RWPE2 (cell line): ENCODE measurements around the gene TTN.

Experiments
- ATAC-seq: fragments of 200-7000 bp; cut with Tn5 transposase; 3 replicates; pipeline ENCODE4 v1.9.1; 2021; ENCODE audit warnings: low read depth
- DNase-seq: peaks from one replicate; pipeline ENCODE4 v3.0.0-alpha.2; 2020; ENCODE audit warnings: low spot score
- H3K27ac ChIP-seq: fragments of 450-650 bp; 2 replicates; pipeline ENCODE4 v1.5.1; 2017; ENCODE audit warnings: mild to moderate bottlenecking; ENCODE audit not compliant: poor library complexity, severe bottlenecking
- H3K27me3 ChIP-seq: fragments of 250-450 bp; sonication (Bioruptor Pico); 2 replicates; pipeline ENCODE4 v1.5.1; 2021; ENCODE audit warnings: mild to moderate bottlenecking, moderate library complexity; ENCODE audit not compliant: insufficient read depth, poor library complexity, severe bottlenecking
- H3K36me3 ChIP-seq: fragments of 250-450 bp; sonication (Bioruptor Pico); 2 replicates; pipeline ENCODE4 v1.5.1; 2020; ENCODE audit warnings: low read depth, mild to moderate bottlenecking, moderate library complexity
- H3K4me1 ChIP-seq: fragments of 250-450 bp; sonication (Bioruptor Pico); 2 replicates; pipeline ENCODE4 v1.5.1; 2021; ENCODE audit warnings: mild to moderate bottlenecking, moderate library complexity; ENCODE audit not compliant: insufficient read depth, poor library complexity, severe bottlenecking
- H3K4me3 ChIP-seq: fragments of 250-450 bp; sonication (Bioruptor Pico); 2 replicates; pipeline ENCODE4 v1.5.1; 2021; ENCODE audit warnings: mild to moderate bottlenecking, moderate library complexity; ENCODE audit not compliant: severe bottlenecking
- H3K9me3 ChIP-seq: fragments of 250-450 bp; sonication (Bioruptor Pico); 2 replicates; pipeline ENCODE4 v1.5.1; 2021; ENCODE audit warnings: mild to moderate bottlenecking, moderate library complexity; ENCODE audit not compliant: severe bottlenecking
- CTCF ChIP-seq: fragments of 450-650 bp; IDR thresholded peaks from one replicate; pipeline ENCODE4 v1.5.1; 2017; ENCODE audit warnings: mild to moderate bottlenecking, moderate library complexity; ENCODE audit not compliant: poor library complexity, severe bottlenecking

Gene TTN

GRCh38 chr2:178542161-178542560 lies 265.1 kb downstream of the TTN start:
- no peak for TF ChIP-seq CTCF
- Histone ChIP-seq H3K27me3 (no peaks in the 10 kb centered on the region), H3K27ac (no peak overlapping the region), H3K9me3 (no peaks in the 10 kb centered on the region), H3K4me3 (no peak overlapping the region), H3K4me1 (no peaks in the 10 kb centered on the region), H3K36me3 (peaks cover 43% of the 10 kb centered on the region; the same call in 1 of the 2 replicates)
- ATAC-seq (no peak), DNase-seq (no peak)

- no peak overlapping the region for H3K27ac ChIP-seq
- TF ChIP-seq CTCF = no peak
- DNase-seq (no peak), ATAC-seq (no peak)
- H3K9me3 ChIP-seq = no peaks in the 10 kb centered on the region
- no peaks in the 10 kb centered on the region for H3K27me3 ChIP-seq
- no peaks in the 10 kb centered on the region for H3K4me1 ChIP-seq
- no peak overlapping the region for H3K4me3 ChIP-seq
- peaks cover 52% of the 10 kb centered on the region for H3K36me3 ChIP-seq
Measured at GRCh38 chr2:178536037-178536436, 271.2 kb downstream of the TTN start.

- DNase-seq (no peak), ATAC-seq (no peak)
- no peak overlapping the region for H3K4me3 ChIP-seq
- H3K27ac ChIP-seq = no peak overlapping the region
- no peaks in the 10 kb centered on the region for H3K27me3 ChIP-seq
- TF ChIP-seq CTCF = no peak
- H3K9me3 ChIP-seq = no peaks in the 10 kb centered on the region
- H3K36me3 ChIP-seq = peaks cover 21% of the 10 kb centered on the region
- no peaks in the 10 kb centered on the region for H3K4me1 ChIP-seq
Measured at GRCh38 chr2:178531168-178531567, 276.1 kb downstream of the TTN start.

GRCh38 chr2:178530625-178531142 lies 276.5 kb downstream of the TTN start:
- Histone ChIP-seq H3K4me1 (no peaks in the 10 kb centered on the region), H3K27me3 (no peaks in the 10 kb centered on the region), H3K9me3 (no peaks in the 10 kb centered on the region), H3K36me3 (peaks cover 21% of the 10 kb centered on the region), H3K4me3 (no peak overlapping the region), H3K27ac (no peak overlapping the region)
- peak; percentile 53 for ATAC-seq
- DNase-seq = no peak
- TF ChIP-seq CTCF = no peak

GRCh38 chr2:178530131-178530530 lies 277.1 kb downstream of the TTN start:
- DNase-seq (no peak), ATAC-seq (no peak)
- Histone ChIP-seq H3K27me3 (no peaks in the 10 kb centered on the region), H3K27ac (no peak overlapping the region), H3K4me3 (no peak overlapping the region), H3K9me3 (no peaks in the 10 kb centered on the region), H3K36me3 (peaks cover 21% of the 10 kb centered on the region), H3K4me1 (no peaks in the 10 kb centered on the region)
- TF ChIP-seq CTCF = no peak
